Uterus (tissue), 4 donors: ENCODE data around the gene NRF1. TPM values are rescaled to one million over a fixed set of nuclear protein-coding genes. Genes with fewer than 3 reads are reported as not detected.
"Not testable (repeated sequence)": the region's sequence is repeated elsewhere in the genome, so short reads cannot be mapped to it uniquely, and the experiment has no call there.

ENCODE experiments used
- DNase-seq, 2 donors: peaks; one replicate each; pipeline ENCODE4 v3.0.0-alpha.2; 2019 to 2020
- H3K27ac ChIP-seq, 2 donors: fragments of 200-600 bp; sonication (generic); 1 replicate in 1 of 2; 2 replicates in 1 of 2; pipeline ENCODE4 v1.5.1; 2016 to 2018
- H3K27me3 ChIP-seq, 2 donors: fragments of 200-600 bp; sonication (generic); one replicate each; pipeline ENCODE4 v1.5.1; 2018 to 2019; ENCODE audit warnings: control low read depth in 1 of 2
- H3K36me3 ChIP-seq, 2 donors: fragments of 200-600 bp; sonication (generic); one replicate each; pipeline ENCODE4 v1.5.1; 2019; ENCODE audit warnings: control low read depth in 1 of 2
- H3K4me1 ChIP-seq, 2 donors: fragments of 200-600 bp; sonication (generic); one replicate each; pipeline ENCODE4 v1.5.1; 2018 to 2019; ENCODE audit warnings: control low read depth in 1 of 2
- H3K4me3 ChIP-seq, 2 donors: fragments of 200-600 bp; sonication (generic); 1 replicate in 1 of 2; 2 replicates in 1 of 2; pipeline ENCODE4 v1.5.1; 2018 to 2019; ENCODE audit warnings: mild to moderate bottlenecking in 1 of 2
- H3K9me3 ChIP-seq, 2 donors: fragments of 200-600 bp; sonication (generic); one replicate each; pipeline ENCODE4 v1.5.1; 2019; ENCODE audit warnings: control low read depth in 1 of 2
- POLR2A ChIP-seq, 2 donors: fragments of 450-650 bp; IDR thresholded peaks; one replicate each; pipeline ENCODE4 v1.6.1; 2016; ENCODE audit warnings: antibody characterized with exemption in 2 of 2, mild to moderate bottlenecking in 1 of 2, moderate library complexity in 1 of 2
- intact Hi-C: fragments of 100-400 bp; cut with DNase I; formaldehyde crosslinking; loops from one replicate; pipeline ENCODE4 v1.15.1; 2023; ENCODE audit warnings: low total_unique reads
- total RNA-seq, 4 donors: library from RNA; depleted of rRNA in 3 of 4; stranded (reverse); fragments of >200 nt in 3 of 4; gene quantifications; one replicate each; pipeline versions ENCODE4 v1.1.0 to v1.2.4, GENCODE V29; 2014 to 2023
- TF ChIP-seq, protein P1 (sequence below), 4 experiments: fragments of 200-600 bp in 2 of 4; fragments of 450-650 bp in 2 of 4; sonication (generic) in 2 of 4; IDR thresholded peaks; one replicate each; pipeline ENCODE4 v1.5.1; 2016 to 2019; ENCODE audit warnings: antibody characterized with exemption in 4 of 4, mild to moderate bottlenecking in 2 of 4, moderate library complexity in 1 of 4
- donor health status: DM: yes; HTN: yes; CAD: no.

The NRF1 gene
- total RNA-seq, 4 donors from 2014 or later = 18.2 to 56.5 (median 40.4) TPM

DNA sequence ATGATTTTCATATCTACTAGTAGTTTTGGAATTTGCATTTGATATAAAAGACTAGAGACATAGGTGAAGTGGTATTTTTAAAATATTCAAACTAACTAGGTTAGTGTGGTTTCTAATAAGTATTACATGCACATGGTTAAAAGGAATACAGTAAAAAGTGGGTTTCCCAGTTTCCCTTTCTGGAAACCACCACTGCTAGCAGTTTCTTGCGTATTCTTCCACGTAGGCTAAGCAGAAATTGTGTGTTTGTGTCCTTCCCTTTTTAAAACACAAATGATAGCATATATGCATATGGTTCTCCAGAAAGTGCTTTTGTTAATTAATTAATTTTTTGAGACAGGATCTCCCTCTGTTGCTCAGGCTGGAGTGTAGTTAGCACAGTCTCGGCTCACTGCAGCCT is 15.4 kb downstream of the NRF1 start:
- TF ChIP-seq POLR2A (IDR thresholded peaks at IDR 0.05) = no peak
- TF ChIP-seq, protein P1, sequence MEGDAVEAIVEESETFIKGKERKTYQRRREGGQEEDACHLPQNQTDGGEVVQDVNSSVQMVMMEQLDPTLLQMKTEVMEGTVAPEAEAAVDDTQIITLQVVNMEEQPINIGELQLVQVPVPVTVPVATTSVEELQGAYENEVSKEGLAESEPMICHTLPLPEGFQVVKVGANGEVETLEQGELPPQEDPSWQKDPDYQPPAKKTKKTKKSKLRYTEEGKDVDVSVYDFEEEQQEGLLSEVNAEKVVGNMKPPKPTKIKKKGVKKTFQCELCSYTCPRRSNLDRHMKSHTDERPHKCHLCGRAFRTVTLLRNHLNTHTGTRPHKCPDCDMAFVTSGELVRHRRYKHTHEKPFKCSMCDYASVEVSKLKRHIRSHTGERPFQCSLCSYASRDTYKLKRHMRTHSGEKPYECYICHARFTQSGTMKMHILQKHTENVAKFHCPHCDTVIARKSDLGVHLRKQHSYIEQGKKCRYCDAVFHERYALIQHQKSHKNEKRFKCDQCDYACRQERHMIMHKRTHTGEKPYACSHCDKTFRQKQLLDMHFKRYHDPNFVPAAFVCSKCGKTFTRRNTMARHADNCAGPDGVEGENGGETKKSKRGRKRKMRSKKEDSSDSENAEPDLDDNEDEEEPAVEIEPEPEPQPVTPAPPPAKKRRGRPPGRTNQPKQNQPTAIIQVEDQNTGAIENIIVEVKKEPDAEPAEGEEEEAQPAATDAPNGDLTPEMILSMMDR (IDR thresholded peaks at IDR 0.05) = no peak
- no peak for DNase-seq
- Histone ChIP-seq H3K27ac (no peak overlapping the region), H3K4me3 (no peak overlapping the region), H3K9me3 (no peaks in the 10 kb centered on the region), H3K4me1 (no peaks in the 10 kb centered on the region), H3K27me3 (no peaks in the 10 kb centered on the region), H3K36me3 (no peaks in the 10 kb centered on the region)
- intact Hi-C loops = no loop called here

DNA sequence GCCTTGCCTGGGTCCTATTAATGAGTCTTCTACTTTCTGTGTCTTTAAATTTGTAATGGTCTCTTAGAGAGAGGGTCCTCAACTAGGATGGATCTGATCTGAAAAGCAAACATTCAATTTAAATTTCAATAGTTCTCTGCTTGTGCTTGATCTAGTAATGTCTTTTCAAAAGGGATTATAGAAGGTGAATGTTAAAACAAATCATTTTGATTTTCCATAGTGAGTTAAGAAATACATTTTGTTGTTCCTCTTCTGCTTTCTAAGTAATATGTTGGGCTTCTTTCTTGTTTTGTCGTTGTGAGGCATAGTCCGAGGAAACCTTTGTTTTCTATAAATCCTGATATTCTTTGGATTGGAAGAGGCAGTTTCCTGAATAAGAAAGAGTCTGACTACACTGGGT is 18.8 kb downstream of the NRF1 start:
- Histone ChIP-seq H3K4me3 (no peak overlapping the region), H3K27ac (no peak overlapping the region), H3K9me3 (no peaks in the 10 kb centered on the region), H3K36me3 (no peaks in the 10 kb centered on the region), H3K4me1 (no peaks in the 10 kb centered on the region), H3K27me3 (no peaks in the 10 kb centered on the region)
- intact Hi-C loops = no loop called here
- TF ChIP-seq, protein P1 (IDR thresholded peaks at IDR 0.05) = no peak
- TF ChIP-seq POLR2A (IDR thresholded peaks at IDR 0.05) = no peak
- DNase-seq = no peak

DNA sequence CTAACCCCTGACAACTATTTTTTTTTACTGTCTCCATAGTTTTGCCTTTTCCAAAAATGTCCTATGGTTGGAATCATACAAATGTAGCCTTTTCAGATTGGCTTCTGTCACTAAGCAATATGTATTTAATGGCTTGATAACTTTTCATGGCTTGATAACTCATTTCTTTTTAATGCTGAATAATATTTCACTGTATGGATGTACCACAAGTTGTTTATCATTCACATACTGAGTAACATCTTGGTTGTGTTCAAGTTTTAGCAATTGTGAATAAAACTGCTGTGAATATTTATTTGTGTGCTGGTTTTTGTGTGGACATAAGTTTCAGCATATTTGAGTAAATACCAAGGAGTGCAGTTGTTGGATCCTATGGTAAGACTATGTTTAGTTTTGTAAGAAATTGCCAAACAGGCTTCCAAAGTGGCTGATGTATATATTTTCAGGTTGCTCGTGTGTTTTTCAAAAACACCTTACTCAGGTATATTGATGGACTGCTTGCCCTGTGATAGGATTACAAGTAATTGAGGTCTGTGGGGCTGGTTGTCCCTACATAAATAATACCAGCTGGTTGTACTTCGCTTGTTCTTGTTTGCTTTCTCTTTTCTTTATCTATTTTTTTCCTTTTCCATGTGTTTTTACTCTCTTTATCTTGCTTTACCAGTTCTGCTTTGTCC is 23.0 kb downstream of the NRF1 start:
- Histone ChIP-seq H3K27ac (no peak overlapping the region), H3K4me1 (no peaks in the 10 kb centered on the region), H3K9me3 (no peaks in the 10 kb centered on the region), H3K4me3 (no peak overlapping the region), H3K27me3 (no peaks in the 10 kb centered on the region), H3K36me3 (no peaks in the 10 kb centered on the region)
- intact Hi-C loops = no loop called here
- DNase-seq = no peak
- TF ChIP-seq, protein P1 (IDR thresholded peaks at IDR 0.05) = no peak
- TF ChIP-seq POLR2A (IDR thresholded peaks at IDR 0.05) = no peak

DNA sequence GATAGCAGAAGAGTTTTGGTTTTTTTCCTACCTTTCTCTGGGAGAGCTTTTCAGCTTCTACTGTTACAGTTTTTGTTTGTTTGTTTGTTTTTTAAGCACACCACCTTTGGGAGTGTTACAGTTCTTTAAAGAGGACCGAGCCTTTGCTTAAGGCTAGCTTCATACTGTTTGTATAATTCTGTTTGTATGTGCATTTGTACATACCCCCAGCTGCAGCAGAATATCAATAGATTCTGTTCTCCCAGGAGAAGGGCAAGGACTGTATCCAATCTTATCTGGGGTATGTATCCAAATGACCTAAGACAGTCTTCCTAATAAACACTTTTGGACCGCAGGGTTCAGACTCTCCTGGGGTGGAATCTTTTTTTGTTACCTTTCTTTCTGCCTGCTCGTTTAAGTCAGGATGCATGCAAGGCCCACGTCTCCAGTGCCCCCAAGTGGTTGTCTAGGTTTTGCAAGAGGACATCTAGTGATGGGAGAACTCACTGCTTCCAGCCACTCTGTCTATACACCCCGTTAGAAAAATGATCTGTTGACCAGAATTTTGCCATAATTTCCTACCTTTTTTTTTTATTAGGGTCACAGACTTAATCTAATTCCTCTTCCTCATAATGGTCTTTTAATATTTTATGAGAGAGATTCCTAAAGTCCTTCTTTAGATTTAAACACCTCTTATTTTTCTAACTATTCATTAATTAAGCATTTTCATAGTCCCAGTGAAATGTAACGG is 23.9 kb downstream of the NRF1 start:
- intact Hi-C loops = no loop called here
- peak; percentile 41 to 54 for DNase-seq
- Histone ChIP-seq H3K27ac (no peak overlapping the region), H3K4me1 (no peaks in the 10 kb centered on the region), H3K4me3 (no peak overlapping the region), H3K9me3 (no peaks in the 10 kb centered on the region), H3K27me3 (no peaks in the 10 kb centered on the region), H3K36me3 (no peaks in the 10 kb centered on the region)
- TF ChIP-seq, protein P1 (IDR thresholded peaks at IDR 0.05) = peak; percentile 43 to 59 (median 48)
- no peak for TF ChIP-seq POLR2A (IDR thresholded peaks at IDR 0.05)

DNA sequence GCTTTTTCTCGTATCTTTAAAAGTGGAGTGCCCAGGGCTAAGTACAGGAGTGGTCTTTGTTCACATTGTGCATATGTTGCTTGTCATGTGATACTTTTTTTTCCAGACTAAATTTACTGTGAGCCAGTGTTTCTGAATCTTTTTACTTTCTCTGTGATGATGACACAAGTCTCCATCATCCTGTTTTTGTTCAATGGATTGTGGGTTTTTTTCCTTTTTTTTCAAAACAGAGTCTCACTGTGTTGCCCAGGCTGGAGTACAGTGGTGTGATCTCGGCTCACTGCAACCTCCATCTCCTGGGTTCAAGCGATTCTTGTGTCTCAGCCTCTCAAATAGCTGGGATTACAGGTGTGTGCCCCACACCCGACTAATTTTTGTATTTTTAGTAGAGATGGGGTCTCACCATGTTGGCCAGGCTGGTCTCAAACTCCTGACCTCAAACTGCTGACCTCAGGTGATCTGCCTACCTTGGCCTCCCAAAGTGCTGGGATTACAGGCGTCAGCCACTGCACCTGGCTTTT is 24.6 kb downstream of the NRF1 start:
- H3K36me3 ChIP-seq, H3K27ac ChIP-seq, intact Hi-C loops, H3K9me3 ChIP-seq, H3K4me1 ChIP-seq, H3K27me3 ChIP-seq, DNase-seq, H3K4me3 ChIP-seq: not testable (repeated sequence)
